ENCODE measurements around the gene EPHA10.

GRCh38 chr1:37703061-37703460 lies 61.9 kb downstream of the EPHA10 start:
- no peak for TF ChIP-seq CTCF (IDR thresholded peaks at IDR 0.05)
- TF ChIP-seq POLR2A (IDR thresholded peaks at IDR 0.05): no peak
- TF ChIP-seq POLR2AphosphoS5 (IDR thresholded peaks at IDR 0.05): no peak
- TF ChIP-seq EP300 (IDR thresholded peaks at IDR 0.05): no peak
